Placental pericyte (primary cell): Measurements from ENCODE around the gene MAX. TPM values are rescaled to one million over a fixed set of nuclear protein-coding genes. Genes with fewer than 3 reads are reported as not detected.

Source experiments
- small RNA-seq: library from RNA; depleted of rRNA; stranded (forward); fragments of <200 nt; gene quantifications from one replicate; pipeline ENCODE3, GENCODE V24; 2012; ENCODE audit warnings: low replicate concordance
- total RNA-seq: library from RNA; depleted of rRNA; stranded (reverse); fragments of >200 nt; gene quantifications from 2 replicates; pipeline ENCODE4 v1.2.3, GENCODE V29; 2012

Gene MAX
- 49.8 and 82.9 TPM in 2 replicates for total RNA-seq

GRCh38 chr14:65102441-65103149 is at the start of gene MAX:
TSS of gene MAX (minus strand) at chr14:65102517. CDS start at chr14:65102339, 178 bp downstream.

Small RNAs within 50 kb of the gene (small RNA-seq; reads per million reads assigned to genes)
- gene MIR4706 = not detected
- gene RNU2-14P = 6.0 reads per million, percentile 90 among the genes with 10 or more reads in this experiment

Other genes starting within 250 kb of the MAX start
- 0.22 and 0.57 TPM in 2 replicates for gene SPTB, start 222.6 kb downstream of the MAX start, total RNA-seq
- gene CHURC1, start 188.1 kb downstream of the MAX start, total RNA-seq = 26.6 and 45.1 TPM in 2 replicates
- not detected in 2 replicates for gene GPX2, start 159.8 kb downstream of the MAX start, total RNA-seq
- 1.3 and 2.9 TPM in 2 replicates for gene RAB15, start 130.2 kb downstream of the MAX start, total RNA-seq
- gene FNTB, start 115.6 kb downstream of the MAX start, total RNA-seq = 12.9 and 19.2 TPM in 2 replicates